ENCODE data around the gene TRERF1.
A peak's percentile ranks its signal among the peaks of the same experiment; 100 is the strongest.

TRERF1 gene

GRCh38 chr6:42281570-42281969, 170.2 kb downstream of the TRERF1 start:
- Histone ChIP-seq H3K27me3 (ENCODE audit: control insufficient read depth in 2 of 2, insufficient read depth in 2 of 2, low read length in 2 of 2) (no peaks in the 10 kb centered on the region), H3K36me3 (ENCODE audit: control insufficient read depth in 2 of 2, insufficient read depth in 2 of 2, low read length in 2 of 2) (no peaks in the 10 kb centered on the region), H3K27ac (ENCODE audit: low read depth in 2 of 2, low read length in 2 of 2) (no peak overlapping the region), H3K4me1 (ENCODE audit: control insufficient read depth in 2 of 2, insufficient read depth in 2 of 2, low read length in 2 of 2) (peaks cover 17 to 24% of the 10 kb centered on the region in 2 donors), H3K9ac (ENCODE audit: low read depth in 1 of 2, low read length in 2 of 2) (no peak overlapping the region), H3K4me3 (ENCODE audit: low read length in 2 of 2) (no peak overlapping the region), H3K9me3 (ENCODE audit: control insufficient read depth in 2 of 2, low read length in 2 of 2) (no peaks in the 10 kb centered on the region)

DNA sequence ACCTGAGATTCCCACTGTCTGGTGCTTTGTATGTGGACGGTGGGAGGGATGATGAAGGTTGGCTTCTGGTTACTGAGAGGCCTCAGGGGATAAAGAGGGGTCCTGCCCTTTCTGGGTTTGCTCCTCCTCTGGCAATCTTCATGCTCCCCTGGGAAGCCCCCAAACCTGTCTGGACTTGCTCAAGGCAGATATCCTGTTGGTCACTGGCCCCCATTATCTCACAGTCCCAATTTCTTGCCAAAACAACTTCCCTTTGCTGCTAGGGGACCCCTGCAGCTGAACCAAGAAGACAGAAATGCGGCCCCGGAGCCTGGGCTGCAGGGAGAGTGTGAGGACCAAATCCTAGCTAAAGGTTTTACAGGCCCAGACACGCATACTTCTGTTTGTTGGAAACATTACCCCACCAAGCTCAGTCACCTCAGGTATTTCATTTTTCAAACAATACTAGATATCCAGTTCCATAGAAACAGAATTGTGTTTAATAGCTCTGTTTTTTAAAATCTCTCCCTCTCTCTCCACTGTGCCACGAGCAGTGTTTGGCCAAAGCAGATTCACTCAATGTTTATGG, 170.7 kb downstream of the TRERF1 start:
- H3K9ac ChIP-seq (ENCODE audit: low read depth in 1 of 2, low read length in 2 of 2): no peak overlapping the region
- no peak overlapping the region for H3K4me3 ChIP-seq (ENCODE audit: low read length in 2 of 2)
- H3K27ac ChIP-seq (ENCODE audit: low read depth in 2 of 2, low read length in 2 of 2): no peak overlapping the region
- no peaks in the 10 kb centered on the region for H3K36me3 ChIP-seq (ENCODE audit: control insufficient read depth in 2 of 2, insufficient read depth in 2 of 2, low read length in 2 of 2)
- no peaks in the 10 kb centered on the region for H3K9me3 ChIP-seq (ENCODE audit: control insufficient read depth in 2 of 2, low read length in 2 of 2)
- peaks cover 21 to 24% of the 10 kb centered on the region in 2 donors for H3K4me1 ChIP-seq (ENCODE audit: control insufficient read depth in 2 of 2, insufficient read depth in 2 of 2, low read length in 2 of 2)
- no peaks in the 10 kb centered on the region for H3K27me3 ChIP-seq (ENCODE audit: control insufficient read depth in 2 of 2, insufficient read depth in 2 of 2, low read length in 2 of 2)

DNA sequence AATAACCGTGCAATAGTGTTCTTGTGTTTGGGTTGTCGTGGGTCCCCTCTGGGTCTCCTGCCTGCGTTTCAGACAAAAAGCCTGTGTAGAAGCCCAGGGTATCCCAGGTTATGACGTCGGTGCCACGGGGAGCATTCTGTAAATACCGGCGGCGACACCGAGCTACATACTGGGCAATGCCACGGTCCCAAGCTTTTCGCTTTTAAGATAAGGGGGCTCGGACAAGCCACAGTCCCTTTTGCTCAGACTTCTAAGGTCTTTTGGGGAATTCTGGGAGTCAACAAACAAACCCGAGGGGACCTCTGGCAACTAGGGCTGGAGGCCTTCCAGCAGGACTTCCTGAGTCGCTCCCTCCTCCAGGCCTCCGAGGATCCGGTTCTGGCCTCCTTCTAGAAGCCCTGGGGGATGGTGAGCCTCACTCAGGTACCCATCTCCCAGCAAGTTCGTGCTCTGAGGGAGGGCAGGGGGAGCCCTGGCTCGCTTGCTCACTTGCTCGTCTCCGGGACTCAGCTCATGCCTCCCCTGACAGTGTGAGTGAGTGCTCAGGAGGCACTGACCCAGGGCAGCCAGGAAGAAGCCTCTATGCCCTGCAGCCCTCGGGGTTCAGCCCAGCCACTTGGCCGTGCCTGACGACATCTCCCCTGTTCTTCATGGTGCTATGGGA, 171.6 kb downstream of the TRERF1 start:
- Histone ChIP-seq H3K36me3 (ENCODE audit: control insufficient read depth in 2 of 2, insufficient read depth in 2 of 2, low read length in 2 of 2) (no peaks in the 10 kb centered on the region), H3K4me1 (ENCODE audit: control insufficient read depth in 2 of 2, insufficient read depth in 2 of 2, low read length in 2 of 2) (peaks cover 24 to 26% of the 10 kb centered on the region in 2 donors), H3K9ac (ENCODE audit: low read depth in 1 of 2, low read length in 2 of 2) (peak overlapping the region in 1 of 2 donors; percentile 24), H3K27ac (ENCODE audit: low read depth in 2 of 2, low read length in 2 of 2) (peak overlapping the region; percentile 23 to 39), H3K4me3 (ENCODE audit: low read length in 2 of 2) (no peak overlapping the region), H3K27me3 (ENCODE audit: control insufficient read depth in 2 of 2, insufficient read depth in 2 of 2, low read length in 2 of 2) (no peaks in the 10 kb centered on the region), H3K9me3 (ENCODE audit: control insufficient read depth in 2 of 2, low read length in 2 of 2) (no peaks in the 10 kb centered on the region)

- Histone ChIP-seq H3K4me1 (ENCODE audit: control insufficient read depth in 2 of 2, insufficient read depth in 2 of 2, low read length in 2 of 2) (peaks cover 24 to 26% of the 10 kb centered on the region in 2 donors), H3K4me3 (ENCODE audit: low read length in 2 of 2) (peak overlapping the region in 1 of 2 donors; percentile 9), H3K9me3 (ENCODE audit: control insufficient read depth in 2 of 2, low read length in 2 of 2) (no peaks in the 10 kb centered on the region), H3K36me3 (ENCODE audit: control insufficient read depth in 2 of 2, insufficient read depth in 2 of 2, low read length in 2 of 2) (no peaks in the 10 kb centered on the region), H3K9ac (ENCODE audit: low read depth in 1 of 2, low read length in 2 of 2) (no peak overlapping the region), H3K27ac (ENCODE audit: low read depth in 2 of 2, low read length in 2 of 2) (peak overlapping the region; percentile 23 to 56), H3K27me3 (ENCODE audit: control insufficient read depth in 2 of 2, insufficient read depth in 2 of 2, low read length in 2 of 2) (no peaks in the 10 kb centered on the region)
Observed at GRCh38 chr6:42279144-42279781, 172.5 kb downstream of the TRERF1 start.

DNA sequence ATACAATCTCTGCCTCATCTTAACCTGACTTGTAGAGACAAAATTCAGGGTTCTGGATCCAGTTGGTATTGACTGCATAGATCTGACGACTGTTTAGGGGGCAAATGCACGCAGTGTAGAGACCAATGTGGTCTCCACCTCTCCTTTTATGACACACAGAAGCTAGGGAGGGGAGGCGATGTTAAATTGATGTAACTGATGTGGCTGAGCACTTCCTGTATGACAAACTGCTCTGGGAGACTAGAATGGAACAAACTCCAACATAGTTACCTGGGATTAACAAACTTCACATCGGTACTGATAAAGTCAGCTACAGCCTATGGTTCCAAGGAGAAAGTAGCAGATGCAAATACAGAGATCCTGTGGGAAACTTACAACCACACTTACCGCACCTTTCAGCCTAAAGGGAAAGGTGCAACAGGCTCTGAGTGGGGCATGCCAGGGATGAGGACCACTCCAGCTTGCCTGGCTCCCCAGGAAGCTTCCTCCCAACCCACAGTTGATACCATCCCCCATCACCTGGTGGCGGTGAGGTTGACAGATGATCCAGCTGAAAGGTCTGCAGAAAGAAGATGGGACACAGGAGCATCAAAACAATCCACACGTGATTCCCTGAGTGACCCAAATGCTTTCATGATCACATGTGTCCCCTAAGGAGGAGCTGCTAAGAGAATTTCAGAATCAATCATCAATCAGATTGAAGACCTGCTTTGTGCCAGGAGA, 173.4 kb downstream of the TRERF1 start:
- Histone ChIP-seq H3K27ac (ENCODE audit: low read depth in 2 of 2, low read length in 2 of 2) (no peak overlapping the region), H3K9me3 (ENCODE audit: control insufficient read depth in 2 of 2, low read length in 2 of 2) (no peaks in the 10 kb centered on the region), H3K36me3 (ENCODE audit: control insufficient read depth in 2 of 2, insufficient read depth in 2 of 2, low read length in 2 of 2) (no peaks in the 10 kb centered on the region), H3K27me3 (ENCODE audit: control insufficient read depth in 2 of 2, insufficient read depth in 2 of 2, low read length in 2 of 2) (no peaks in the 10 kb centered on the region), H3K9ac (ENCODE audit: low read depth in 1 of 2, low read length in 2 of 2) (no peak overlapping the region), H3K4me1 (ENCODE audit: control insufficient read depth in 2 of 2, insufficient read depth in 2 of 2, low read length in 2 of 2) (peaks cover 24 to 26% of the 10 kb centered on the region in 2 donors), H3K4me3 (ENCODE audit: low read length in 2 of 2) (no peak overlapping the region)

DNA sequence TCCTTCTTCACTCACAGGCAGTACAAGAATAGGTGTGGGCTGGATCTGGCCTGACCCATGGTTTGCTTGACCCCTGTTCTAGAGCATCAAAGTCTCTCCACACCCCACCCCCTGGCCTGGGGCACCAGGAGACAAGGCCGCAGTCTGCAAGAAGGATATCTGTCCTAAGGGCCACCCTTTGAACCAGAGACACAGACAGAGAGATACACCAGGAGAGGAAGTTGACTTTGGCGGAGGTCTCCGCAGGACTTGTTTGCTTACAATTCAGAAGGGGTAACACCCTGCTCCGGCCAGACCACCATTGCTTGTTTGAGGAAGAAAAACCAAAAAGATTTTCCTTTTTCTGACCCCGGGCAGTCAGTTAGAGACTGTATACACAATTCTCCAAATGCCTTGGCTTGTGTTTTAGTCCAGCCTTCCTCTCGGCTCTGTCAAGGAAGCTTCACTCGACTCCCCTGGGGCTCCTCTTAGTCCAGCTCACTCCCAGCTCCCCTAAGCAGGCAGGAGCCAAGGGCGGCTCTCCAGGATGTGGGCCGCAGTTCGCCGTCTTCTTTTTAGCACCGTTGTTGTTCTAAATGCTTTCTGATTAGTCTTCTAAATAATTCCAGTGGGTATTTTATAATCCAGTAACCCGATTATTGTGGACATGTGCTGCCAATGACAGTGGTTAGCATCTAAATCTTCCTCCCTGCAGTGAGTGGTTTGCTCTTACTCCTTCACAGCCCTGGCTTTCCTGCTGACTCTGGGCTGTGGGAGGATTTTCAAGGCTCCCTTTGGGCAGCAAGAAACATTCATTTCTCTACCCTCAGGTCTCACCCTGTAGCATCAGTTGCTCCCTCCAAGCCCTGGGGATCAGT, 175.5 kb downstream of the TRERF1 start:
- Histone ChIP-seq H3K36me3 (ENCODE audit: control insufficient read depth in 2 of 2, insufficient read depth in 2 of 2, low read length in 2 of 2) (no peaks in the 10 kb centered on the region), H3K27ac (ENCODE audit: low read depth in 2 of 2, low read length in 2 of 2) (peak overlapping the region; percentile 27 to 35), H3K9ac (ENCODE audit: low read depth in 1 of 2, low read length in 2 of 2) (no peak overlapping the region), H3K27me3 (ENCODE audit: control insufficient read depth in 2 of 2, insufficient read depth in 2 of 2, low read length in 2 of 2) (no peaks in the 10 kb centered on the region), H3K4me3 (ENCODE audit: low read length in 2 of 2) (no peak overlapping the region), H3K4me1 (ENCODE audit: control insufficient read depth in 2 of 2, insufficient read depth in 2 of 2, low read length in 2 of 2) (peaks cover 26 to 28% of the 10 kb centered on the region in 2 donors), H3K9me3 (ENCODE audit: control insufficient read depth in 2 of 2, low read length in 2 of 2) (no peaks in the 10 kb centered on the region)

- Histone ChIP-seq H3K4me3 (ENCODE audit: low read length in 2 of 2) (no peak overlapping the region), H3K27ac (ENCODE audit: low read depth in 2 of 2, low read length in 2 of 2) (no peak overlapping the region), H3K4me1 (ENCODE audit: control insufficient read depth in 2 of 2, insufficient read depth in 2 of 2, low read length in 2 of 2) (peaks cover 25 to 26% of the 10 kb centered on the region in 2 donors), H3K27me3 (ENCODE audit: control insufficient read depth in 2 of 2, insufficient read depth in 2 of 2, low read length in 2 of 2) (no peaks in the 10 kb centered on the region), H3K36me3 (ENCODE audit: control insufficient read depth in 2 of 2, insufficient read depth in 2 of 2, low read length in 2 of 2) (no peaks in the 10 kb centered on the region), H3K9ac (ENCODE audit: low read depth in 1 of 2, low read length in 2 of 2) (no peak overlapping the region), H3K9me3 (ENCODE audit: control insufficient read depth in 2 of 2, low read length in 2 of 2) (no peaks in the 10 kb centered on the region)
Observed at GRCh38 chr6:42275376-42276033, 176.2 kb downstream of the TRERF1 start.

DNA sequence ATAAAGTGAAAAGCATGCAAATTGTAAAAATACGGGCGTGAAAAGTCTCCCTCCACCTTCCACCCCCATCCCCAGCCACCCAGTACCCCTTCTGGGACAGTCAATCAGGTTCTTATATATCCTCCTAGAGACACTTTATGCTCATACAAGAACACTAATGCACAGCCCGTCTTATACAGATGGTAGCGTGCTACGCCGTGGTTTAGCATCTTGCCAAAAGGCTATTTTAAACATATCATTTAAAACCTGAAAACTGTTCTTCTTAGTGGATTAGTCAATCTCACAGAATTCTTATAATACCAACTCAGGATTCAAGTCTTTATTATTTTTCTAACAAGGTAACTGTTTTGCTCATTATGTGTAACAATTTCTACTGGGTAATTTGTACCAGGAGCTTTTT, 176.8 kb downstream of the TRERF1 start:
- Histone ChIP-seq H3K27me3 (ENCODE audit: control insufficient read depth in 2 of 2, insufficient read depth in 2 of 2, low read length in 2 of 2) (no peaks in the 10 kb centered on the region), H3K4me1 (ENCODE audit: control insufficient read depth in 2 of 2, insufficient read depth in 2 of 2, low read length in 2 of 2) (peaks cover 19 to 20% of the 10 kb centered on the region in 2 donors), H3K9ac (ENCODE audit: low read depth in 1 of 2, low read length in 2 of 2) (no peak overlapping the region), H3K27ac (ENCODE audit: low read depth in 2 of 2, low read length in 2 of 2) (no peak overlapping the region), H3K9me3 (ENCODE audit: control insufficient read depth in 2 of 2, low read length in 2 of 2) (no peaks in the 10 kb centered on the region), H3K4me3 (ENCODE audit: low read length in 2 of 2) (no peak overlapping the region), H3K36me3 (ENCODE audit: control insufficient read depth in 2 of 2, insufficient read depth in 2 of 2, low read length in 2 of 2) (no peaks in the 10 kb centered on the region)
